ENCODE results near the gene SLC4A8.
A peak's percentile ranks its signal among the peaks of the same experiment; 100 is the strongest.
"Not testable (repeated sequence)": the region's sequence is repeated elsewhere in the genome, so short reads cannot be mapped to it uniquely, and the experiment has no call there.

SLC4A8 gene

DNA sequence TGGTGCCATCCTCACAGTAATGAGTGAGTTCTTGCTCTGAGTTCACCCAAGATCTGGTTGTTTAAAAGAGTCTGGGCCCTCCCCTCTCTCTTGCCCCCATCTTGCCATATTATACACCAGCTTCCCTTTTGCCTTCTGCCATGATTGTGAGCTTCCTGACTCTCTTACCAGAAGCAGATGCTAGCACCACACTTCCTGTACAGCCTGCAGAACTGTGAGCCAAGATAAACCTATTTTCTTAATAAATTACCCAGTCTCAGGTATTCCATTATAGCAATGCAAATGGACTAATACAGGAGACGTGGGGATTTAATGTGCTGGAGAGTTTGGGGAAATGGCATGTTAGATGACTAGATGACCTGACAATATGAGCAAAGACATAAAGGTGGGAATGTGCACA lies 12.8 kb downstream of the SLC4A8 start:
- Histone ChIP-seq H3K4me3 (ENCODE audit: low read length) (no peak overlapping the region), H3K27me3 (ENCODE audit: control insufficient read depth, insufficient read depth, low read length) (no peaks in the 10 kb centered on the region), H3K9me3 (ENCODE audit: control insufficient read depth, low read depth, low read length) (no peaks in the 10 kb centered on the region), H3K36me3 (ENCODE audit: control insufficient read depth, low read depth, low read length) (no peaks in the 10 kb centered on the region), H3K4me1 (ENCODE audit: control insufficient read depth, low read depth, low read length) (peaks cover 8% of the 10 kb centered on the region), H3K27ac (ENCODE audit: low read length) (no peak overlapping the region), H3K9ac (ENCODE audit: low read length) (no peak overlapping the region)

DNA sequence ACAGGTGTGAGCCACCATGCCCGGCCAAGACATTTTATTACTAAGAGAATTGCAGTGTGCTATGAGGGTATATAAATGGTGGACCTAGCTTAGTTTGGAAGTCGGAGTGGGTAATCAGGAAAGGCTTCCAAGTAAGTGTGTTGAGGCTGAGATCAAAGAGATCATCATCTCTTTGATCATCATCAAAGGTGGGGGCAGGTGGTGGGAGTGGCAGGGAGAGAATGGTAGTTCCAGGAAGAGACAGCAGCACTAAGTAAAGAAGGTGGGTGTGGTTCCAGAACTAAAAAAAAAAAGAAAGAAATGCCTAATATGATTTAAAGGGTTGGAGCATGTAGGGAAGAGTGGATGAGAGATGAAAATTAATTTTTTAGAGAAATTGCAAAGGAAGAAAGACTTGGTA lies 14.7 kb downstream of the SLC4A8 start:
- Histone ChIP-seq H3K27me3 (ENCODE audit: control insufficient read depth, insufficient read depth, low read length) (no peaks in the 10 kb centered on the region), H3K4me1 (ENCODE audit: control insufficient read depth, low read depth, low read length) (peaks cover 2% of the 10 kb centered on the region), H3K4me3 (ENCODE audit: low read length) (no peak overlapping the region), H3K36me3 (ENCODE audit: control insufficient read depth, low read depth, low read length) (no peaks in the 10 kb centered on the region), H3K9ac (ENCODE audit: low read length) (no peak overlapping the region), H3K9me3 (ENCODE audit: control insufficient read depth, low read depth, low read length) (no peaks in the 10 kb centered on the region), H3K27ac (ENCODE audit: low read length) (no peak overlapping the region)

DNA sequence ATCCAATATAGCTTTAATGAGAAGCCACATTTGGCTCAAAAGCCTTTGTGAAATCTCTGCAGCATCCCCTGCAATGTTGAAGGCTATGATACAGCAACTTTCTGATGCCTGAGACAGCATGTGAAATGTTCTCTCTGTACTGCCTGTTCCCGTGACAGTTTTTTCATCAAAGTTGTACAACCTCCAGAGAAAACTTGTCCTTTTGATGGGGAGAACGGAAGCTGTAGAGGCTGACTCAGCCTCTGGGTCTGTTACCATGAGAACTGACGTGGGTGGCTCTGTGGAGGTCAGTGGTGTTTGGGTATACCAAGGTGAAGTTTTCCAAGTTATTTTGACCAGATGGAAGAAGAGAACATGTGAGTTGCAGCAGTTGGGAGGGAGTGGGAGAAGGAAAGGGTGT lies 17.0 kb downstream of the SLC4A8 start:
- Histone ChIP-seq H3K9me3 (ENCODE audit: control insufficient read depth, low read depth, low read length) (no peaks in the 10 kb centered on the region), H3K9ac (ENCODE audit: low read length) (no peak overlapping the region), H3K27ac (ENCODE audit: low read length) (no peak overlapping the region), H3K4me3 (ENCODE audit: low read length) (no peak overlapping the region), H3K27me3 (ENCODE audit: control insufficient read depth, insufficient read depth, low read length) (no peaks in the 10 kb centered on the region), H3K36me3 (ENCODE audit: control insufficient read depth, low read depth, low read length) (no peaks in the 10 kb centered on the region), H3K4me1 (ENCODE audit: control insufficient read depth, low read depth, low read length) (no peaks in the 10 kb centered on the region)

DNA sequence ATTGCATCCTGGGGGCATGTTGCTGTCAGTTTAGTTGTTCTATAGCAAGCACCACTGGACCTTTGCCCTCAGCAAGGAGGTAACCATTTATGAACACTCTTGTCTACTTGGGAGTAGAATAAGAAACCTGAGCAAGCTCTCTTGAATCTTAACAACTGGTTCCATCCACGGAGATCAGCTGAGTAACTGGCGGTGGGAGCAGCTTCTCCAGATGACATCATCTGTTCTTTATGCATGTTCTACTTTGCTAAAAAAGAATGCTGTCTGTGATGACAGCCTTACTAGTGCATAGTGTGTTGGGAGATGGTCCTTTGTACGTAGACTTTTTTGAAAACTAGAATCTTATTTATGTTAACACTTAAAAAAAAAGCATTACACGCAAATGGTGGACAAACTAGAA lies 17.7 kb downstream of the SLC4A8 start:
- H3K36me3 ChIP-seq (ENCODE audit: control insufficient read depth, low read depth, low read length) = no peaks in the 10 kb centered on the region
- H3K4me3 ChIP-seq (ENCODE audit: low read length) = no peak overlapping the region
- no peaks in the 10 kb centered on the region for H3K4me1 ChIP-seq (ENCODE audit: control insufficient read depth, low read depth, low read length)
- H3K9me3 ChIP-seq (ENCODE audit: control insufficient read depth, low read depth, low read length) = no peaks in the 10 kb centered on the region
- no peaks in the 10 kb centered on the region for H3K27me3 ChIP-seq (ENCODE audit: control insufficient read depth, insufficient read depth, low read length)
- H3K27ac ChIP-seq (ENCODE audit: low read length) = no peak overlapping the region
- H3K9ac ChIP-seq (ENCODE audit: low read length) = no peak overlapping the region

DNA sequence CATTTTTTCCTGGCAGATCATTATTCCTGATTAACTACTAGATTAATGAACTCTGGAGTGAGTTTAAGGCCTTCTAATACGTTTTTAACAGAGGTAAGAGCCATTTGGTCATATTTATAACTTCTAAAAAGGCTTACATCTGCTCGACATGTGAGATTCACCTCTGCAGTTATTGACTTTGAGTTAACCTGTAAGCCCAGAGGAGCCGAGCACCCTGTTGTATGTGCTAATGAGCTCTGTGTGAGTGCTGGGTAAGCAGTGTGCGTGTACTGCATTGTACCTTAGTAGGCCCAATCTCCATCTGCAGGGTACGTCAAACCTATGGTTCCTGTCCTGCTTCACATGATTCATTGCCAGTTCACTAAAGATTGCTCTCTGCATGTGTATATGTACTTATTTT lies 18.9 kb downstream of the SLC4A8 start:
- Histone ChIP-seq H3K27me3 (ENCODE audit: control insufficient read depth, insufficient read depth, low read length) (no peaks in the 10 kb centered on the region), H3K9ac (ENCODE audit: low read length) (no peak overlapping the region), H3K27ac (ENCODE audit: low read length) (no peak overlapping the region), H3K9me3 (ENCODE audit: control insufficient read depth, low read depth, low read length) (no peaks in the 10 kb centered on the region), H3K36me3 (ENCODE audit: control insufficient read depth, low read depth, low read length) (no peaks in the 10 kb centered on the region), H3K4me3 (ENCODE audit: low read length) (no peak overlapping the region), H3K4me1 (ENCODE audit: control insufficient read depth, low read depth, low read length) (peaks cover 4% of the 10 kb centered on the region)

DNA sequence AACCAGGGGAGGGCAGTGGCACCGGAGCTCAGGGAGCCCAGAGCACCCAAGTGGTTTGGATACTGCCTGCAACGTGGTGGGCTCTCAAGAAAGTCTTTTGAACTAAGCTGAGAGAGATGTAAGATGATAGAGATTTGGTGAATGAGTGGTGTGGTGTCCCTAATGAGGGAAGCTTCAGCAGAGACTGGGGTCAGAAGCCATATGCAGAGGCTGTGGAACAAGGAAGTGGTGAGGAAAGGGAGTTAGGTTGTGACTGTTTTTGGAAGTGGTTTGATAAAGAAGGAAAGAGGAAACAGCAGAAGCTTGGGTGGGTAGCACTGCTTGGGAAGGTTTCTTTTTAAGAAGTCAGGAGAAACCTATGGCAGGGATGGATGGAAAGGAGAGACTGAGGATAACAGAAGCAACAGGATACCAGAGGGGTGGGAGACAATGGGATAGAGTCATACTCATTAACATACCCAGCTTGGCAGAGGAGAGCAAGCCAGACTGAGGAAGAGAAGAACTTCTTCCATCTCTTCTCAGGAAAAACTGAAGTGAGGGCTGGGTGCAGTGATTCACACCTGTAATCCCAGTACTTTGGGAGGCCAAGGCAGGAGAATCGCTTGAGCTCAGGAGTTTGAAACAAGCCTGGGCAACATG lies 24.1 kb downstream of the SLC4A8 start:
- H3K4me1 ChIP-seq (ENCODE audit: control insufficient read depth, low read depth, low read length) = peaks cover 16% of the 10 kb centered on the region
- H3K4me3 ChIP-seq (ENCODE audit: low read length) = no peak overlapping the region
- H3K27ac ChIP-seq (ENCODE audit: low read length) = no peak overlapping the region
- H3K9ac ChIP-seq (ENCODE audit: low read length) = no peak overlapping the region
- H3K36me3 ChIP-seq (ENCODE audit: control insufficient read depth, low read depth, low read length) = no peaks in the 10 kb centered on the region
- H3K9me3 ChIP-seq (ENCODE audit: control insufficient read depth, low read depth, low read length) = no peaks in the 10 kb centered on the region
- H3K27me3 ChIP-seq (ENCODE audit: control insufficient read depth, insufficient read depth, low read length) = no peaks in the 10 kb centered on the region

DNA sequence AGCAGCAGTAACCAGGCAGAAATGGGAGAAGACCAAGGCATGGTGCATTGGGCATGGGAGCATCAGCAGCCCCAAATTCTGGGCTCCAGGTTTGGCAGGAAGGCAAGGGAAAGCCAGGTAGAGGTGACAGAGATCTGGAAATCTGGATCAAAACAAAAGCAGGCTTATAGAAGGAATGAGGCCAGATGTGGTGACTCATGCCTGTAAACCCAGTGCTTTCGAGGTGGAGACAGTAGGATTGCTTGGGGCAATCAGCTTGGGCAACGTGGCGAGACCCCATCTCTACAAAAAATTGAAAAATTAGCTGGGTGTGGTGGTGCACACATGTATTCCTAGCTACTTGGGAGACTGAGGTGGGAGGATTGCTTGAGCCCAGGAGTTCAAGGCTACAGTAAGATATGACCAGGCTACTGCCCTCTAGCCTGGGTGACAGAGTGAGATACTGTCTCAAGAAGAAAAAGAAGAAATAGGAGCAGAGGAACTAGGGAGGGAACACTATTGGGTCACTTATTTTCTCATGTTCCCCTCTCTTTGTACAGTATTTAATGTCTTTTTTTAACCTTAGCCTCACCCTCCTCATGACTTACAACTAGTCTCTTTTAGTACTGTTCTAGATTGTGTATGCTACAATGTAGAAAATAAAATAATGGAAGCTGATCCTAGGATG lies 25.1 kb downstream of the SLC4A8 start:
- H3K4me3 ChIP-seq (ENCODE audit: low read length) = no peak overlapping the region
- no peaks in the 10 kb centered on the region for H3K36me3 ChIP-seq (ENCODE audit: control insufficient read depth, low read depth, low read length)
- H3K4me1 ChIP-seq (ENCODE audit: control insufficient read depth, low read depth, low read length) = peaks cover 16% of the 10 kb centered on the region
- no peaks in the 10 kb centered on the region for H3K9me3 ChIP-seq (ENCODE audit: control insufficient read depth, low read depth, low read length)
- no peak overlapping the region for H3K9ac ChIP-seq (ENCODE audit: low read length)
- H3K27me3 ChIP-seq (ENCODE audit: control insufficient read depth, insufficient read depth, low read length) = no peaks in the 10 kb centered on the region
- no peak overlapping the region for H3K27ac ChIP-seq (ENCODE audit: low read length)

DNA sequence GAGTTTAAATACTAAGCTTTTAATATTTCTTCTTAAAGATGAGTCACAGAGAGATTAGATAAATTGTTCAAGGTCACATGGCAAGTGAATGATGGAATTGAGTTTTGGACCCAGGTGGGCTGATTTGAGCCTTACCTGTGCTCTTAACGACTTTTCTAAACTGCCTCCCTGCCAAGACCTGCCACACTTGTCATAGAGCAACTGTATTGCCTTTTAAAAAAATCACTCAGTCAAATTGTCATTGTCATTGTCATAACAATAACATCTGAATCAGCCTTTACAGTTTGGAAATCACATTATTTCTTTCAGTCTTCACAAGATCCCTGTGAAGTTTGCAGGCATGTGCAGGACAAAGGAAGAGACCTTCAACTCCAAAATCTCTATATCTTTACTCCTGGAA lies 25.7 kb downstream of the SLC4A8 start:
- Histone ChIP-seq H3K36me3 (ENCODE audit: control insufficient read depth, low read depth, low read length) (no peaks in the 10 kb centered on the region), H3K27ac (ENCODE audit: low read length) (no peak overlapping the region), H3K27me3 (ENCODE audit: control insufficient read depth, insufficient read depth, low read length) (no peaks in the 10 kb centered on the region), H3K4me3 (ENCODE audit: low read length) (no peak overlapping the region), H3K9ac (ENCODE audit: low read length) (no peak overlapping the region), H3K4me1 (ENCODE audit: control insufficient read depth, low read depth, low read length) (peaks cover 20% of the 10 kb centered on the region), H3K9me3 (ENCODE audit: control insufficient read depth, low read depth, low read length) (no peaks in the 10 kb centered on the region)

DNA sequence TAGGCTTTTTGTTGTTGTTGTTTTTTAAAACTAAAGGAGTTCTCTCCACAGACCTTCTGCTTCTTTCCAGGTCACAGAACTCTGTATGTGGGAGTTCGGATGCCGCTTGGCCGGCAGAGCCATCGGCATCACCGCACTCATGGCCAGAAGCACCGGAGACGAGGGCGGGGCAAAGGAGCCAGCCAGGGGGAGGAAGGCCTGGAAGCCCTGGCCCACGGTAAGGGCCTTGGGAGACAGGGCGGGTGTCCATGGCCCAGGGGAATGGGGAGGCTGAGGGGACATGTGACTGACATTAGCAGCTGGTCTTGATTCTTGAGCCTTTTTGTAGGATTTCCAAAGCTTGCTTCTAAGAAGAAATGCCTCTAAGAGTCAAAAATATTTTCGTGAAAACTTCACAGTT lies 26.2 kb downstream of the SLC4A8 start:
- H3K36me3 ChIP-seq (ENCODE audit: control insufficient read depth, low read depth, low read length) = no peaks in the 10 kb centered on the region
- no peaks in the 10 kb centered on the region for H3K9me3 ChIP-seq (ENCODE audit: control insufficient read depth, low read depth, low read length)
- no peak overlapping the region for H3K4me3 ChIP-seq (ENCODE audit: low read length)
- no peak overlapping the region for H3K27ac ChIP-seq (ENCODE audit: low read length)
- H3K9ac ChIP-seq (ENCODE audit: low read length) = no peak overlapping the region
- H3K4me1 ChIP-seq (ENCODE audit: control insufficient read depth, low read depth, low read length) = peaks cover 24% of the 10 kb centered on the region
- no peaks in the 10 kb centered on the region for H3K27me3 ChIP-seq (ENCODE audit: control insufficient read depth, insufficient read depth, low read length)

DNA sequence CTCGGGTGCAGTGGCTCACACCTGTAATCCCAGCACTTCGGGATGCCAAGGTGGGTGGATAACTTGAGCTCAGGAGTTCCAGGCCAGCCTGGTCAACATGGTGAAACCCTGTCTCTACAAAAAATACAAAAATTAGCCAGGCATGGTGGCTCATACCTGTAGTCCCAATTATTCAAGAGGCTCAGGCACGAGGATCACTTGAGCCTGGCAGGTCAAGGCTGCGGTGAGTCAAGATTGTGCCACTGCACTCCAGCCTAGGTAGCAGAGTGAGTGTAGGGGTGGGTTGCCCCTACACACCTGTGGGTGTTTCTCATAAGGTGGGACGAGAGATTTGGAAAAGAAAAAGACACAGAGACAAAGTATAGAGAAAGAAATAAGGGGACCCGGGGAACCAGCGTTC lies 29.4 kb downstream of the SLC4A8 start:
- Histone ChIP-seq H3K27ac (ENCODE audit: low read length) (peak overlapping the region; percentile 10), H3K4me1 (ENCODE audit: control insufficient read depth, low read depth, low read length) (peaks cover 16% of the 10 kb centered on the region)
- H3K27me3 ChIP-seq (ENCODE audit: control insufficient read depth, insufficient read depth, low read length); H3K4me3 ChIP-seq (ENCODE audit: low read length); H3K36me3 ChIP-seq (ENCODE audit: control insufficient read depth, low read depth, low read length); H3K9ac ChIP-seq (ENCODE audit: low read length); H3K9me3 ChIP-seq (ENCODE audit: control insufficient read depth, low read depth, low read length): not testable (repeated sequence)

DNA sequence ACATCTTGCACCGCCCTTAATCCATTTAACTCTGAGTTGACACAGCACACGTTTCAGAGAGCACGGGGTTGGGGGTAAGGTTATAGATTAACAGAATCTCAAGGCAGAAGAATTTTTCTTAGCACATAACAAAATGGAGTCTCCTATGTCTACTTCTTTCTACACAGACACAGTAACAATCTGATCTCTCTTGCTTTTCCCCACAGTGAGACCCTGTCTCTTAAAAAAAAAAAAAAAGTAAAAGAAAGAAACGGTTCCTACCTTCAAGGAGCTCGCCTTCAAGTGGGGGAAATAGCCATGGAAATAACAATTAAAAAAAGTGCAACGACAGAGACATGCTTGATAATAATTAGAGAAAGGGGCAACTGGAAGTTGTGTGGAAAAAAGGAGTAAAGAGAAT lies 30.4 kb downstream of the SLC4A8 start:
- H3K9ac ChIP-seq (ENCODE audit: low read length); H3K27me3 ChIP-seq (ENCODE audit: control insufficient read depth, insufficient read depth, low read length); H3K36me3 ChIP-seq (ENCODE audit: control insufficient read depth, low read depth, low read length); H3K4me3 ChIP-seq (ENCODE audit: low read length); H3K27ac ChIP-seq (ENCODE audit: low read length); H3K9me3 ChIP-seq (ENCODE audit: control insufficient read depth, low read depth, low read length): not testable (repeated sequence)
- peaks cover 16% of the 10 kb centered on the region for H3K4me1 ChIP-seq (ENCODE audit: control insufficient read depth, low read depth, low read length)

DNA sequence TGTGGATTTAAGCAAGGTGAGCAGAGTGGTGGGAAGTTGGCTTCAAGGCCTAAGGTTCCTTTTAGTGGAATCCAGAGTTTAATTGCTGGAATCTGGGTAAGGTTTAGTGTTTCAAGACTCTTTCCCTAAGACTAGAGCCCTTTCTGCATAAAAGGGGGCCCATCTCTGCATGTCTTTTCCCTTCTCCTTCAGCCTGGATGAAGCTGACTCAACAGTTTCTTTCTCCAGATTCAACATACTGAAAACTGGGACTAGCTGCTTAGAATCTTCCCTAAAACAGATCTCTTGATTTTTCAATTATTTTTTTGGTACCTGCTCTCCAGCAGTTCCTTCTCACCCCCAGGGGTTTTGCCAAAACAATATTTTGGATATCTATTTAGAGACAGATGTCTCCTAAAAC lies 34.0 kb downstream of the SLC4A8 start:
- H3K9me3 ChIP-seq (ENCODE audit: control insufficient read depth, low read depth, low read length) = no peaks in the 10 kb centered on the region
- peaks cover 14% of the 10 kb centered on the region for H3K36me3 ChIP-seq (ENCODE audit: control insufficient read depth, low read depth, low read length)
- no peaks in the 10 kb centered on the region for H3K27me3 ChIP-seq (ENCODE audit: control insufficient read depth, insufficient read depth, low read length)
- H3K4me1 ChIP-seq (ENCODE audit: control insufficient read depth, low read depth, low read length) = peaks cover 8% of the 10 kb centered on the region
- H3K27ac ChIP-seq (ENCODE audit: low read length) = no peak overlapping the region
- H3K4me3 ChIP-seq (ENCODE audit: low read length) = no peak overlapping the region
- no peak overlapping the region for H3K9ac ChIP-seq (ENCODE audit: low read length)
